Loucy (cell line): Measurements from ENCODE around the gene TBX15.

ENCODE experiments used
- H2AFZ ChIP-seq: fragments of 200-600 bp; sonication (generic); 2 replicates; pipeline ENCODE4 v1.6.0; 2016; ENCODE audit warnings: antibody characterized with exemption, mild to moderate bottlenecking, low read length, moderate library complexity
- H3F3A ChIP-seq: fragments of 200-600 bp; 2 replicates; pipeline ENCODE4 v1.6.0; 2016; ENCODE audit warnings: antibody characterized with exemption, low read depth, mild to moderate bottlenecking
- H3K27me3 ChIP-seq: fragments of 200-600 bp; sonication (generic); 2 replicates; pipeline ENCODE4 v1.6.1; 2014; ENCODE audit warnings: low read length, mild to moderate bottlenecking; ENCODE audit not compliant: insufficient read depth, poor library complexity, severe bottlenecking
- H3K36me3 ChIP-seq: fragments of 200-600 bp; sonication (generic); 2 replicates; pipeline ENCODE4 v1.6.1; 2016; ENCODE audit warnings: low read length; ENCODE audit not compliant: insufficient read depth
- H3K4me1 ChIP-seq: fragments of 200-600 bp; sonication (generic); 2 replicates; pipeline ENCODE4 v1.5.1; 2014; ENCODE audit warnings: low read length, mild to moderate bottlenecking; ENCODE audit not compliant: insufficient read depth, poor library complexity, severe bottlenecking
- H3K4me2 ChIP-seq: fragments of 200-600 bp; sonication (generic); 2 replicates; pipeline ENCODE4 v1.6.0; 2014; ENCODE audit warnings: antibody characterized with exemption, low read length, low read depth, mild to moderate bottlenecking; ENCODE audit not compliant: poor library complexity, severe bottlenecking
- H3K4me3 ChIP-seq: fragments of 200-600 bp; sonication (generic); 2 replicates; pipeline ENCODE4 v1.5.1; 2014; ENCODE audit warnings: low read length, mild to moderate bottlenecking, mixed read lengths; ENCODE audit not compliant: poor library complexity, severe bottlenecking
- H3K79me2 ChIP-seq: fragments of 200-600 bp; sonication (generic); 2 replicates; pipeline ENCODE4 v1.6.1; 2014; ENCODE audit warnings: low read length; ENCODE audit not compliant: insufficient read depth
- H3K9ac ChIP-seq: fragments of 200-600 bp; sonication (generic); 2 replicates; pipeline ENCODE4 v1.6.0; 2014; ENCODE audit warnings: mild to moderate bottlenecking, low read depth, low read length, moderate library complexity; ENCODE audit not compliant: poor library complexity, severe bottlenecking
- H3K9me2 ChIP-seq: fragments of 200-600 bp; sonication (generic); replicated peaks from 2 replicates; pipeline ENCODE4 v1.6.1; 2016; ENCODE audit warnings: low read depth, low read length, mixed read lengths
- H3K9me3 ChIP-seq: fragments of 200-600 bp; sonication (generic); 2 replicates; pipeline ENCODE4 v1.6.1; 2014; ENCODE audit warnings: mild to moderate bottlenecking, antibody characterized with exemption, low read length, low read depth; ENCODE audit not compliant: insufficient read depth
- H4K20me1 ChIP-seq: fragments of 200-600 bp; sonication (generic); 2 replicates; pipeline ENCODE4 v1.6.0; 2014; ENCODE audit warnings: antibody characterized with exemption, low read length, mild to moderate bottlenecking; ENCODE audit not compliant: insufficient read depth, poor library complexity, severe bottlenecking
- CTCF ChIP-seq: fragments of 200-600 bp; sonication (generic); conservative IDR thresholded peaks from 2 replicates; pipeline ENCODE4 v1.5.1; 2014; ENCODE audit warnings: mild to moderate bottlenecking, antibody characterized with exemption, low read length
- EZH2phosphoT487 ChIP-seq: fragments of 200-600 bp; IDR thresholded peaks from 2 replicates; pipeline ENCODE4 v1.6.1; 2018; ENCODE audit warnings: antibody characterized with exemption, mild to moderate bottlenecking, moderate library complexity, borderline replicate concordance

TBX15 gene

GRCh38 chr1:118905196-118905595 lies 82.9 kb downstream of the TBX15 start:
- Histone ChIP-seq H3K4me1 (no peaks in the 10 kb centered on the region), H4K20me1 (no peaks in the 10 kb centered on the region), H3K9ac (no peak overlapping the region), H3K4me3 (no peak overlapping the region), H3K9me2 (no peaks in the 10 kb centered on the region), H3K9me3 (no peaks in the 10 kb centered on the region; the same call in 1 of the 2 replicates), H3K4me2 (no peak overlapping the region), H2AFZ (no peak overlapping the region), H3K36me3 (no peaks in the 10 kb centered on the region), H3F3A (no peaks in the 10 kb centered on the region), H3K79me2 (no peaks in the 10 kb centered on the region), H3K27me3 (no peaks in the 10 kb centered on the region)
- TF ChIP-seq CTCF (no peak), EZH2phosphoT487 (no peak)

- no peaks in the 10 kb centered on the region for H3F3A ChIP-seq
- H3K9ac ChIP-seq, result no peak overlapping the region
- no peak overlapping the region for H3K4me3 ChIP-seq
- H3K27me3 ChIP-seq, result no peaks in the 10 kb centered on the region
- H4K20me1 ChIP-seq, result no peaks in the 10 kb centered on the region
- TF ChIP-seq EZH2phosphoT487 (no peak), CTCF (no peak)
- H3K9me2 ChIP-seq, result no peaks in the 10 kb centered on the region
- no peaks in the 10 kb centered on the region for H3K4me1 ChIP-seq
- H3K4me2 ChIP-seq, result no peak overlapping the region
- no peak overlapping the region for H2AFZ ChIP-seq
- no peaks in the 10 kb centered on the region for H3K36me3 ChIP-seq
- no peaks in the 10 kb centered on the region for H3K79me2 ChIP-seq
- H3K9me3 ChIP-seq, result no peaks in the 10 kb centered on the region
Observed at GRCh38 chr1:118902711-118903191, 85.4 kb downstream of the TBX15 start.

- TF ChIP-seq EZH2phosphoT487 (no peak), CTCF (no peak)
- Histone ChIP-seq H3K27me3 (no peaks in the 10 kb centered on the region), H3K79me2 (no peaks in the 10 kb centered on the region), H3K4me1 (no peaks in the 10 kb centered on the region), H2AFZ (no peak overlapping the region), H3K9me3 (no peaks in the 10 kb centered on the region), H3K9ac (no peak overlapping the region), H3K4me2 (no peak overlapping the region), H3F3A (no peaks in the 10 kb centered on the region), H3K36me3 (no peaks in the 10 kb centered on the region), H3K9me2 (no peaks in the 10 kb centered on the region), H3K4me3 (no peak overlapping the region), H4K20me1 (no peaks in the 10 kb centered on the region)
Observed at GRCh38 chr1:118902299-118902698, 85.8 kb downstream of the TBX15 start.
